ENCODE results near the gene ANKRD23.

DNA sequence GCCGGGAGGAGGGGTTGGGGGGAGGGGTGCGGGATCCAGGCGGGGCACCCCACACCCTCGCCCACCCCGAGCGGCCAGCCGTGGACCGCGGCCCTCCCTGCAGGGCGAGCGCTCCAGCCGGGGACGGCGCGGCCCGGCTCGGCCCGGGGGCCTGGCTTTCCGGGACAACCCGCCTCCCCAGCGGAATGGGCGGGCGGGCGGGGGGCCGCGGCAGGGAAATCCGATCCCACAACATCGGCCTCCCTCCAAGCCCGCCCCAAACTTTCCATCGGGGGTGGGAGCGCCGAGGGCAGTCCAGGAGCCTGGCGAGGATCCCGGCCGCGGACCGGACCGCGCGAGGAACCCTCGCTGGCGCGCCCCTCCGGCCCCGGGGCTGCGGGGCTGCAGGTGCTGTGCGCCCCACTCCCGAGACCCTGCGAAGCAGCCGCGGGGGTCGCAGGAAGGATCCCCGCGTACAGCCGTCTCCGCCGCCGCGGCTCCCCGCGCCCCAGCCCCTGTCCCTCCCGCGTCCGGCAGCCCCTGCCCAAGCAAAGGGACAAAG lies 25.5 kb upstream of the ANKRD23 start:
- no peak for TF ChIP-seq RFX5 (IDR thresholded peaks at IDR 0.05; ENCODE audit: borderline replicate concordance, low read depth, low read length)
- TF ChIP-seq CTCF (IDR thresholded peaks at IDR 0.05; ENCODE audit: control extremely low read depth in 1 of 3, insufficient read depth in 1 of 3, low read depth in 1 of 3, low read length in 3 of 3): no peak
- TF ChIP-seq JUND (IDR thresholded peaks at IDR 0.05; ENCODE audit: low read length): no peak
- TF ChIP-seq HDAC2 (IDR thresholded peaks at IDR 0.05; ENCODE audit: borderline replicate concordance in 1 of 2, low read depth in 2 of 2, low read length in 2 of 2): no peak
- TF ChIP-seq POLR2A (IDR thresholded peaks at IDR 0.05; ENCODE audit: control extremely low read depth in 1 of 2, low read depth in 2 of 2, low read length in 2 of 2): no peak
- TF ChIP-seq POLR2AphosphoS5 (IDR thresholded peaks at IDR 0.05; ENCODE audit: low read depth, low read length): no peak
- no peak for TF ChIP-seq NANOG (IDR thresholded peaks at IDR 0.05; ENCODE audit: insufficient read depth, low read depth, low read length, poor library complexity, severe bottlenecking)
- TF ChIP-seq FOSL1 (IDR thresholded peaks at IDR 0.05; ENCODE audit: insufficient read depth, low read depth, low read length): no peak
- TF ChIP-seq PHF8 (conservative IDR thresholded peaks at IDR 0.05; ENCODE audit: low read depth, low read length): no peak
- TF ChIP-seq, protein P1, sequence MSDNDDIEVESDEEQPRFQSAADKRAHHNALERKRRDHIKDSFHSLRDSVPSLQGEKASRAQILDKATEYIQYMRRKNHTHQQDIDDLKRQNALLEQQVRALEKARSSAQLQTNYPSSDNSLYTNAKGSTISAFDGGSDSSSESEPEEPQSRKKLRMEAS (IDR thresholded peaks at IDR 0.05): no peak
- TF ChIP-seq EP300 (IDR thresholded peaks at IDR 0.05; ENCODE audit: borderline replicate concordance in 1 of 2, low read depth in 2 of 2, low read length in 2 of 2): no peak
- no peak for TF ChIP-seq YY1 (IDR thresholded peaks at IDR 0.05; ENCODE audit: low read depth, low read length)
- no peak for TF ChIP-seq ZNF274 (IDR thresholded peaks at IDR 0.05; ENCODE audit: borderline replicate concordance, extremely low read depth, low read length)
- TF ChIP-seq USF2 (IDR thresholded peaks at IDR 0.05; ENCODE audit: low read length): no peak

Measured in H1 (cell line).